Caco-2 (cell line): ENCODE data around the gene KLK15. TPM values are rescaled to one million over a fixed set of nuclear protein-coding genes. Genes with fewer than 3 reads are reported as not detected.

Source experiments
- BruUV-seq: library from RNA; stranded (reverse); fragments of 400-500 nt; replicated peaks from 2 replicates; lab custom pipeline; 2021; lab: Mats Ljungman, UMichigan
- CTCF ChIA-PET: fragments of 300-600 bp; sonication (Branson Sonifier 250); formaldehyde crosslinking; loops from one replicate; lab custom pipeline; 2022; ENCODE audit warnings: antibody characterized with exemption; lab: Charles Lee
- POLR2A ChIA-PET: fragments of 300-600 bp; sonication (Branson Sonifier 250); formaldehyde crosslinking; loops from one replicate; lab custom pipeline; 2022; ENCODE audit warnings: antibody characterized with exemption; lab: Charles Lee
- DNase-seq, 2 experiments: peaks; one replicate each; pipeline versions ENCODE4 v3.0.0 to v3.0.0-alpha.2; 2020 to 2022
- H3K27me3 ChIP-seq: replicated peaks from 2 replicates; pipeline ENCODE4 v1.6.0; 2011; ENCODE audit warnings: low read length; ENCODE audit not compliant: control insufficient read depth, insufficient read depth
- H3K36me3 ChIP-seq: 2 replicates; pipeline ENCODE4 v1.5.1; 2011; ENCODE audit warnings: low read length; ENCODE audit not compliant: control insufficient read depth, insufficient read depth
- H3K4me1 ChIP-seq: fragments of 250-450 bp; sonication (Bioruptor Pico); 2 replicates; pipeline ENCODE4 v1.5.1; 2020; ENCODE audit warnings: mild to moderate bottlenecking
- H3K4me3 ChIP-seq: 2 replicates; pipeline ENCODE4 v1.5.1; 2011; ENCODE audit warnings: low read depth, mild to moderate bottlenecking, control low read depth, low read length
- H3K9me3 ChIP-seq: fragments of 250-450 bp; sonication (Bioruptor Pico); 2 replicates; pipeline ENCODE4 v1.5.1; 2020; ENCODE audit warnings: mild to moderate bottlenecking, moderate library complexity
- H3K27ac Mint-ChIP-seq: one replicate; pipeline ENCODE4 v1.8.0; 2022; ENCODE audit warnings: mixed read lengths; ENCODE audit not compliant: unreplicated experiment
- H3K27me3 Mint-ChIP-seq: one replicate; pipeline ENCODE4 v1.8.0; 2022; ENCODE audit warnings: mixed read lengths; ENCODE audit not compliant: insufficient read depth, unreplicated experiment
- H3K36me3 Mint-ChIP-seq: one replicate; pipeline ENCODE4 v1.8.0; 2022; ENCODE audit warnings: mild to moderate bottlenecking, mixed read lengths; ENCODE audit not compliant: insufficient read depth, unreplicated experiment
- H3K4me1 Mint-ChIP-seq: one replicate; pipeline ENCODE4 v1.8.0; 2022; ENCODE audit warnings: low read depth, mixed read lengths; ENCODE audit not compliant: unreplicated experiment
- H3K4me3 Mint-ChIP-seq: one replicate; pipeline ENCODE4 v1.8.0; 2022; ENCODE audit warnings: mild to moderate bottlenecking, moderate library complexity, mixed read lengths; ENCODE audit not compliant: unreplicated experiment
- H3K9me3 Mint-ChIP-seq: one replicate; pipeline ENCODE4 v1.8.0; 2022; ENCODE audit warnings: mixed read lengths; ENCODE audit not compliant: unreplicated experiment
- intact Hi-C: fragments of 100-400 bp; cut with micrococcal nuclease; formaldehyde crosslinking; loops from one replicate; pipeline ENCODE4 v1.10.0; 2022; ENCODE audit not compliant: unreplicated experiment
- total RNA-seq: library from RNA; stranded (reverse); gene quantifications from 2 replicates; pipeline ENCODE4 v1.2.3, GENCODE V29; 2022
- TF ChIP-seq, protein P1 (sequence below), 2 experiments: fragments of 200-600 bp in 1 of 2; IDR thresholded peaks; 1 replicate in 1 of 2; 2 replicates in 1 of 2; pipeline versions ENCODE4 v1.5.1 to v1.8.0; 2011 to 2022; ENCODE audit warnings: antibody characterized with exemption in 1 of 2, control low read depth in 1 of 2, inconsistent platforms in 1 of 2, low read depth in 1 of 2, low read length in 1 of 2, mild to moderate bottlenecking in 1 of 2, moderate library complexity in 1 of 2; ENCODE audit not compliant: insufficient read depth in 1 of 2, severe bottlenecking in 1 of 2, unreplicated experiment in 1 of 2

Gene KLK15
- total RNA-seq, 1 experiment from 2014 or later = not detected

DNA sequence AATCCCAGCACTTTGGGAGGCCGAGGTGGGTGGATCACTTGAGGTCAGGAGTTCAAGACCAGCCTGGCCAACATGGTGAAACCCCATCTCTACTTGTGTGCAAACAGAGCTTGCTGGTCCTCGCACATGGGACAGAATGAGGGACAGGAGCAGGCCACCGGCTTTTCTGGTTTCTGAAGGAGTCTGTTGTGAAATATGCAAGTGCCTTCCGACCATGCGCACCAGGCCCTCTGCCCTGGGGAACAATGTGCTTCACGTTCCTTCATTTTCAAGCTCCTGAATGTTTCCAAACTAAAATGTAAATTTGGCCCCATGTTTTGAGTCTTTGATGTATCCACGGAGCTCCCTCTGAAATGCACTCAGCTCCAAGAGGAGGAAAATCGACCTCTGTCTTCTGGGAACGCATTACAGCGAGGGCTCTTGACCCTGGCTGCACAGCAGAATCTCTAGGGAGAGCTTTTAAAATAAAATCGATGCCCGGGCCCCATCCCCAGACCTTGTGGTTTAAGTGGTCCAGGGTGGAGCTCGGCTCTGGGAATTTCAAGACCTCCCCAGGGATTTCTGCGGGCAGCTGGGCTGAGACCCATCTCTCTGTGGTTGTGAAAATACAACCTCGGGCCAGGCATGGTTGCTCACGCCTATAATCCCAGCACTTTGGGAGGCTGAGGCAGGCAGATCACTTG, 52.5 kb downstream of the KLK15 start:
- Histone ChIP-seq H3K9me3 (0 out of 2 replicates have a peak, but pooled peaks cover 4% of the 10 kb centered on the region), H3K4me1 (peaks cover 7% of the 10 kb centered on the region; the same call in 1 of the 2 replicates), H3K4me3 (no peak overlapping the region), H3K27me3 (no peaks in the 10 kb centered on the region), H3K36me3 (no peaks in the 10 kb centered on the region)
- peaks cover 27% of the 10 kb centered on the region for H3K36me3 Mint-ChIP-seq
- H3K4me3 Mint-ChIP-seq = no peak overlapping the region
- ChIA-PET CTCF (interaction anchor here (1.8 to 2.3 kb wide), 2 partner anchors 75 to 77 kb away, joined by 11 to 13 read pairs; no protein-coding TSS in a partner anchor), POLR2A (no interaction called here)
- DNase-seq = no peak
- no peaks in the 10 kb centered on the region for H3K9me3 Mint-ChIP-seq
- no peak overlapping the region for H3K27ac Mint-ChIP-seq
- TF ChIP-seq, protein P1, sequence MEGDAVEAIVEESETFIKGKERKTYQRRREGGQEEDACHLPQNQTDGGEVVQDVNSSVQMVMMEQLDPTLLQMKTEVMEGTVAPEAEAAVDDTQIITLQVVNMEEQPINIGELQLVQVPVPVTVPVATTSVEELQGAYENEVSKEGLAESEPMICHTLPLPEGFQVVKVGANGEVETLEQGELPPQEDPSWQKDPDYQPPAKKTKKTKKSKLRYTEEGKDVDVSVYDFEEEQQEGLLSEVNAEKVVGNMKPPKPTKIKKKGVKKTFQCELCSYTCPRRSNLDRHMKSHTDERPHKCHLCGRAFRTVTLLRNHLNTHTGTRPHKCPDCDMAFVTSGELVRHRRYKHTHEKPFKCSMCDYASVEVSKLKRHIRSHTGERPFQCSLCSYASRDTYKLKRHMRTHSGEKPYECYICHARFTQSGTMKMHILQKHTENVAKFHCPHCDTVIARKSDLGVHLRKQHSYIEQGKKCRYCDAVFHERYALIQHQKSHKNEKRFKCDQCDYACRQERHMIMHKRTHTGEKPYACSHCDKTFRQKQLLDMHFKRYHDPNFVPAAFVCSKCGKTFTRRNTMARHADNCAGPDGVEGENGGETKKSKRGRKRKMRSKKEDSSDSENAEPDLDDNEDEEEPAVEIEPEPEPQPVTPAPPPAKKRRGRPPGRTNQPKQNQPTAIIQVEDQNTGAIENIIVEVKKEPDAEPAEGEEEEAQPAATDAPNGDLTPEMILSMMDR (IDR thresholded peaks at IDR 0.05; ENCODE audit: insufficient read depth in 1 of 2, low read depth in 1 of 2, low read length in 1 of 2, severe bottlenecking in 1 of 2, unreplicated experiment in 1 of 2) = no peak
- intact Hi-C loops = loop anchor here (5.0 kb wide), 1 partner anchor 59 kb away; the partner anchor contains the start of gene CLEC11A
- no peaks in the 10 kb centered on the region for H3K4me1 Mint-ChIP-seq
- H3K27me3 Mint-ChIP-seq = peaks cover 29% of the 10 kb centered on the region
- BruUV-seq = no TSS peak

DNA sequence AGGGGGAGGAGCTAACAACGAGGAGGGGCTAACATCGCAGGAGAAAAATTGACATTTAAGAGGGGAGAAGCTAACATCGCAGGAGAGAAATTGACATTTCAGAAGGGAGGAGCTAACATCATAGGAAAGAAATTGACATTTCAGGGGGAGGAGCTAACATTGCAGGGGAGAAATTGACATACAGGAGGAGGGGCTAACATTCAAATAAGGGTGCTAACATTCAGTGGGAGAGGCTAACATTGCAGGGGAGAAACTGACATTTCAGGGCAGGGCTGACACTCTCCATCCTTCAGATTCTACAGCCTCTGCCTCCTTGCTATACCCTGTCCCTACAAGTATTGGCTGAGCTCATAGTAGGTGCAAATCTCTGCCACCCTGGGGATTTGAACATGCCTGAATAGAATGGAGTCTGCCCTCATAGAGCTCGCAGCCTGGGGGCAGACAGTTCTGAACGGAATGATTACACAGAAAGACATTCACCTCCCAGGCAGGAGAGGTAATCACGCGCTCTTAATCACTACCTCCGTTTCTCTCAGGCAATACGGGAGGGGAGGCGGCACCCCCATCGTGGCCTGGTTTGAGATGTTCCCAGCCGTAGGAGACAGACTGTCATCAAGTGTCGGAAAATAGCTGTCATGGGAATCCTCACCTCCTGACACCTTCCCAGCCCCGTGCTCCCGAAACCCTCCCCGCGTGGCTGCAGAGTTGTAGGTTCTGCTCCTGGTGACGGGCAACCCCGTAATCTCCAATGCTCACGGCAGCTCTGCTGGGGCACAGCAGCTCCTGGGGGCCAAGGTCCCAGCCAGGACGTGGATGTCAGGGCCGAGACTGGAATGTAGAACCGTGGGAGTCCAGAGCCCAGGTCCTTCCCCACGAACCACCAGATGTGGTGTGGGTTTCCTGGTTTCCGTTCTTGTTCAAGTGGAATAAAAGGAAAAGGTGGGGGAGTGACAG, 53.6 kb downstream of the KLK15 start:
- no peak for DNase-seq
- H3K36me3 ChIP-seq = no peaks in the 10 kb centered on the region
- CTCF ChIA-PET = interaction anchor here (0.5 to 1.8 kb wide), 3 partner anchors 59 to 223 kb away, joined by 3 to 11 read pairs (median 3); no protein-coding TSS in a partner anchor
- H3K27ac Mint-ChIP-seq = no peak overlapping the region
- H3K9me3 ChIP-seq = 0 out of 2 replicates have a peak, but pooled peaks cover 4% of the 10 kb centered on the region
- H3K4me1 Mint-ChIP-seq = no peaks in the 10 kb centered on the region
- BruUV-seq = no TSS peak
- TF ChIP-seq, protein P1 (IDR thresholded peaks at IDR 0.05; ENCODE audit: insufficient read depth in 1 of 2, low read depth in 1 of 2, low read length in 1 of 2, severe bottlenecking in 1 of 2, unreplicated experiment in 1 of 2) = no peak
- POLR2A ChIA-PET = no interaction called here
- H3K4me3 Mint-ChIP-seq = no peak overlapping the region
- H3K4me1 ChIP-seq = peaks cover 7% of the 10 kb centered on the region; the same call in 1 of the 2 replicates
- no peaks in the 10 kb centered on the region for H3K27me3 ChIP-seq
- peaks cover 27% of the 10 kb centered on the region for H3K27me3 Mint-ChIP-seq
- intact Hi-C loops = loop anchor here (5.0 kb wide), 1 partner anchor 57 kb away; the partner anchor contains the start of gene CLEC11A
- H3K9me3 Mint-ChIP-seq = no peaks in the 10 kb centered on the region
- H3K36me3 Mint-ChIP-seq = peaks cover 21% of the 10 kb centered on the region
- H3K4me3 ChIP-seq = no peak overlapping the region
